Activated naive CD4-positive, alpha-beta T cell treated with anti-CD3 and anti-CD28 coated beads, Interleukin-2, amount 50 U/mL, for 72 hours (primary cell): Measurements from ENCODE around the gene MCM3AP. TPM values are rescaled to one million over a fixed set of nuclear protein-coding genes. Genes with fewer than 3 reads are reported as not detected.

Source experiments
- ATAC-seq, 2 donors: fragments of 150-1000 bp; cut with Tn5 transposase; 2 replicates each; pipeline ENCODE4 v1.10.0; 2021; ENCODE audit warnings: mild to moderate bottlenecking in 2 of 2, moderate library complexity in 2 of 2
- DNase-seq, 2 donors: peaks; one replicate each; pipeline ENCODE4 v3.0.0; 2021 to 2022; ENCODE audit warnings: low spot score in 2 of 2
- H3K27ac Mint-ChIP-seq, 2 donors: one replicate each; pipeline ENCODE4 v1.8.0; 2022; ENCODE audit warnings: mild to moderate bottlenecking in 2 of 2, mixed read lengths in 2 of 2
- H3K36me3 Mint-ChIP-seq, 2 donors: one replicate each; pipeline ENCODE4 v1.8.0; 2022; ENCODE audit warnings: mixed read lengths in 2 of 2
- H3K9me3 Mint-ChIP-seq, 2 donors: one replicate each; pipeline ENCODE4 v1.8.0; 2022; ENCODE audit warnings: mixed read lengths in 2 of 2
- total RNA-seq, 2 donors: library from RNA; stranded (reverse); gene quantifications; one replicate each; pipeline ENCODE4 v1.2.3, GENCODE V29; 2022

Gene MCM3AP
- 100 to 1,000 TPM; 105 to 119 TPM for total RNA-seq

- no peak for ATAC-seq
- no peaks in the 10 kb centered on the region for H3K9me3 Mint-ChIP-seq
- H3K27ac Mint-ChIP-seq, result peak within 1 kb of the TSS; percentile 86 to 99
- peaks cover 20 to 26% of the 10 kb centered on the region in 2 donors for H3K36me3 Mint-ChIP-seq
- no peak for DNase-seq
Measured at GRCh38 chr21:46285206-46285661, at the start of gene MCM3AP. MCM3AP (minus strand) TSS chr21:46285611; CDS start chr21:46285286, 325 bp downstream.

DNA sequence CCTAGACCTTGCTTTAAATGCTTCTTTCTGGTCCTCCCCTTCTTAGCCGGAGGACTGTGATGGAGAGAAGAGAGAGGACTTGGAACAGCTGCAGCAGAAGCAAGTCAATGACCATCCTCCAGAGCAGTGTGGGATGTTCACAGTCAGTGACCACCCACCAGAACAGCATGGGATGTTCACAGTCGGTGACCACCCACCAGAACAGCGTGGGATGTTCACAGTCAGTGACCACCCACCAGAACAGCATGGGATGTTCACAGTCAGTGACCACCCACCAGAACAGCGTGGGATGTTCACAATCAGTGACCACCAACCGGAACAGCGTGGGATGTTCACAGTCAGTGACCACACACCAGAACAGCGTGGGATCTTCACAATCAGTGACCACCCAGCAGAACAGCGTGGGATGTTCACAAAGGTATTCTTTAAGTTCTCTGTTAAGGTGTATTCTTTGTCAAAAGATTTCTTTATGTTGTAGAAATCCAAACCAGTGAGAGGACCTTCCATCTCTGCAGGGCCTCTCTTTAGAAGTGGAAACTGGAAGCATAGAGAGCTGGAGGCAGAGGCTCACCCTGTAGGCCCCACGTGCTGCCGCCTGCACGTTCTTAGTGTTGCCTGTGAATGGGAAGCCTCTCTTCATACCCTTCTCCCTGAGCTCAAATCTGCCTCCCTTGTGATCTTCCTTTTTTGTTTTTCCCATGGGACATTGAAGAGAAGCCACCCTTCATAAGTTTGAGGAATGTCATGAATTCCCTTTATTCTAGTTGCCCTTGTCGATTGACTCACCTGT is 49.1 kb upstream of the MCM3AP start:
- ATAC-seq, result no peak
- no peak for DNase-seq
- Mint-ChIP-seq H3K36me3 (peaks cover 8 to 17% of the 10 kb centered on the region in 2 donors), H3K27ac (no peak overlapping the region), H3K9me3 (no peaks in the 10 kb centered on the region)

- Mint-ChIP-seq H3K9me3 (no peaks in the 10 kb centered on the region), H3K36me3 (peaks cover 10 to 13% of the 10 kb centered on the region in 2 donors), H3K27ac (no peak overlapping the region)
- no peak for DNase-seq
- no peak for ATAC-seq
Measured at GRCh38 chr21:46329796-46330195, 44.4 kb upstream of the MCM3AP start.

DNA sequence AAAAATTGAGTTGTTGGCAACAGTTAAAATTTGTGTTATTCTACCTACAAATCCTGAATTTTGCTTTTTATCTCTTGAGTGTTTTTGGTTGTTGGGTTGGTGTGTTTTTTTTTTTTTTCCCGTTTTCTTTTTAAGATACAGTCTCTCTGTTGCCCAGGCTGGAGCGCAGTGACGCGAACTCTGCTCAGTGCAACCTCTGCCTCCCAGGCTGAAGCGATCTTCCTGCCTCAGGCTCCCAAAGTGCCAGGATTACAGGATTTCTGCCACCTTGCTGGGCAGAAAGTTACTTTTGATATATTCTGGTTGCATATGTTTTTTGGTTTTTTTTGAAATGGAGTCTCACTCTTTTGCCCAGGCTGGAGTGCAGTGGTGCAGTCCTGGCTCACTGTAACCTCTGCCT is 42.7 kb upstream of the MCM3AP start:
- DNase-seq (no peak), ATAC-seq (no peak)
- H3K27ac Mint-ChIP-seq, result no peak overlapping the region
- no peaks in the 10 kb centered on the region for H3K9me3 Mint-ChIP-seq
- peaks cover 14 to 16% of the 10 kb centered on the region in 2 donors for H3K36me3 Mint-ChIP-seq

GRCh38 chr21:46327711-46328110 is 42.3 kb upstream of the MCM3AP start:
- H3K27ac Mint-ChIP-seq, result no peak overlapping the region
- DNase-seq (no peak), ATAC-seq (no peak)
- H3K9me3 Mint-ChIP-seq, result no peaks in the 10 kb centered on the region
- peaks cover 18 to 20% of the 10 kb centered on the region in 2 donors for H3K36me3 Mint-ChIP-seq

DNA sequence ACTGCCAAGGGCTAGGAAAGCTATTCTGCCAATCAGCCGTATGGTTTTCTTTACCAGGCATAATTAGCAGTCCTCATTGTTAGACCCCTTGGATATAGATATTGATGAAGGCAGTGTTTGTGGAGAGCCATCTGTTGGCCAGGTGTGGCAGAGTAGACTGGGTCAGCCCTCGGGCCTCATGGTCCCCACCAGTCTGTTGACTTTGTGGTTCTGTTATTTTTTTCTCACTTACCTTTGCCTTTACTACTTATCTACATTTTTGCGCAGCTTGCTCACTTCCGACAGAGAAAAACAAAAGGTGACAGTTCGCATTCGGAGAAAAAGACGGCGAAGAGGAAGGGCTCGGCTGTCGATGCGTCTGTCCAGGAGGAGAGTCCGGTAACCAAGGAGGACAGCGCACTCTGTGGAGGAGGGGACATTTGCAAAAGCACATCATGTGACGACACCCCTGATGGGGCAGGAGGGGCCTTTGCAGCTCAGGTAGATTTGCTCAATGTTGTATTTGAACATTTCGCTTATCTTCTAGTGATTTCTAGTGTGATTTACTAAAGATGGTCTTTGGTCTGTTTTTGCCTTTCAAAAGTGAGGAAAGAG is 40.8 kb upstream of the MCM3AP start:
- Mint-ChIP-seq H3K36me3 (peaks cover 33 to 35% of the 10 kb centered on the region in 2 donors), H3K27ac (peak overlapping the region in 1 of 2 donors; percentile 20), H3K9me3 (no peaks in the 10 kb centered on the region)
- no peak for ATAC-seq
- no peak for DNase-seq

DNA sequence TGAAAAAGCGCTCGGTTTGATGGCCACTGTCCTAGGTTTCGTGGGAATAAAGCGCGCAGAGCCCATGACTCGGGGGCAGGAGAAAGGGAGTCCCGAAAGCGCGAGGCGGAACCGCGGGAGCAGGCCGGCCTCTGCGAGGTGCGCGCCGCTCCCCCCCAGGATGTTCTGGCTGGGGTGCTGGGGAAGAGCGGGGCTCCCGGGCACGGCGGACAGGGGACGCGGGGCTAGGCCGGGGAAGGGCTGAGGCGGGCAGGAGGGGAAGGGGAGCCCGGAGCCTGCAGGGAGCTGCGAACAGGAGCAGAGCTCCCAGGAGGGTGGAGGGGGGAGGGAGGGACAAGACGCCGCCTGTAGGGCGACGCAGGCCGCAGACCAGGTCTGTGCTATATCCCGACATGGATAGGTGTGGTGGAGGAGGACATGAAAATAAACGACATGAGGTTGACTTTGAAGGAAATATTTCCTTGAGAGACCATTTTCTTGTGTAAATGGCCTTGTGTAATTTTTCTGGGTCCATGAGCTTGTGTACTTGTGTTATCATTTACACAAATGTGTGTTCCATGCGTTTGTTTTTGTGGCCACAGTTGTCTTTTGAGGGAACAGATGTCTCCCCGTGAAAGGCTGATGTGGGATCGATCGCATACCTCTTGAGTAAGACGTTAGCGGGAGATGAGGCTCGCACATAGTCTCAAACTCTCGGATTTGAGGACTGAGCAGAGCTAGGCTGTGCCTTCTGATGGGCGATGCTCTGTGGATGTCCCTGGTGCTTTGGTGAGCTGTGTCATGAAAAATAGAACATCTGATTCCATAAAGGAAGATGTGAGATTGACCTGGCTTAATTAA is 39.9 kb upstream of the MCM3AP start:
- DNase-seq (peak; percentile 53 to 73), ATAC-seq (no peak)
- peaks cover 35 to 37% of the 10 kb centered on the region in 2 donors for H3K36me3 Mint-ChIP-seq
- no peaks in the 10 kb centered on the region for H3K9me3 Mint-ChIP-seq
- H3K27ac Mint-ChIP-seq, result peak overlapping the region; percentile 16 to 89

GRCh38 chr21:46324390-46325072 is 39.1 kb upstream of the MCM3AP start:
- peak; percentile 75 to 81 for ATAC-seq
- peaks cover 35 to 37% of the 10 kb centered on the region in 2 donors for H3K36me3 Mint-ChIP-seq
- no peaks in the 10 kb centered on the region for H3K9me3 Mint-ChIP-seq

GRCh38 chr21:46323710-46324389 is 38.4 kb upstream of the MCM3AP start, which contains the start of the genes C21orf58 and PCNT:
C21orf58 (minus strand) TSS chr21:46323870; CDS start chr21:46322738, 1,132 bp downstream.
PCNT (plus strand) TSS chr21:46324156; CDS start chr21:46324229, 73 bp downstream.
- H3K36me3 Mint-ChIP-seq, result peaks cover 35 to 37% of the 10 kb centered on the region in 2 donors
- peak; percentile 98 to 99 for DNase-seq
- ATAC-seq, result peak; percentile 87
- peak within 1 kb of the TSS; percentile 96 to 98 for H3K27ac Mint-ChIP-seq
- H3K9me3 Mint-ChIP-seq, result no peaks in the 10 kb centered on the region

More at GRCh38 chr21:46324390-46325072, 39.1 kb upstream of the MCM3AP start:
- peak; percentile 89 to 90 for DNase-seq
- peak overlapping the region in 1 of 2 donors; percentile 96 for H3K27ac Mint-ChIP-seq

DNA sequence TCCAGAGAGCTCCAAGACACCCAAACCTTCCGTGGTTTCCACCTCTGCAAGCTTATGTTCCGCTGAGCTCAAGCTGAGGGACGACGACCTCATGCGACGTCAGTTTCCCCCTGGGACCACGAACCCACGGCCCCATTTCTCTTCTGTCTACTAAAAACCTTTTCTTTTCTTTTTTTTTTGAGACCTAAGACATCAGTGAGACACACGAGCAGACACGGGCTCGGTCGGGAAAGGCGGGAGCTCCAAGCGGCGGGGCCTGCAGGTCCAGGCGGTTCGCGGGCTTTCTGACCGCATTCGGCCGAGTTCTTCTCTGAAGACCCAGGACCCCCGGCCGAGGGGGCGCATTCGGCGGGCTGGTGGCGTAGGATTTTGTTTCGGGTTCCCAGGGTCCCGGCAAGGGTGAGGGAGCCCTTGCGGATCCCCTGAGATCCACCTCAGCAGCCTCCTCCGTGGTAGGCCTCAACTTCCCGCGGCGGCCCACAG is 37.9 kb upstream of the MCM3AP start:
- ATAC-seq, result no peak
- peaks cover 35 to 37% of the 10 kb centered on the region in 2 donors for H3K36me3 Mint-ChIP-seq

DNA sequence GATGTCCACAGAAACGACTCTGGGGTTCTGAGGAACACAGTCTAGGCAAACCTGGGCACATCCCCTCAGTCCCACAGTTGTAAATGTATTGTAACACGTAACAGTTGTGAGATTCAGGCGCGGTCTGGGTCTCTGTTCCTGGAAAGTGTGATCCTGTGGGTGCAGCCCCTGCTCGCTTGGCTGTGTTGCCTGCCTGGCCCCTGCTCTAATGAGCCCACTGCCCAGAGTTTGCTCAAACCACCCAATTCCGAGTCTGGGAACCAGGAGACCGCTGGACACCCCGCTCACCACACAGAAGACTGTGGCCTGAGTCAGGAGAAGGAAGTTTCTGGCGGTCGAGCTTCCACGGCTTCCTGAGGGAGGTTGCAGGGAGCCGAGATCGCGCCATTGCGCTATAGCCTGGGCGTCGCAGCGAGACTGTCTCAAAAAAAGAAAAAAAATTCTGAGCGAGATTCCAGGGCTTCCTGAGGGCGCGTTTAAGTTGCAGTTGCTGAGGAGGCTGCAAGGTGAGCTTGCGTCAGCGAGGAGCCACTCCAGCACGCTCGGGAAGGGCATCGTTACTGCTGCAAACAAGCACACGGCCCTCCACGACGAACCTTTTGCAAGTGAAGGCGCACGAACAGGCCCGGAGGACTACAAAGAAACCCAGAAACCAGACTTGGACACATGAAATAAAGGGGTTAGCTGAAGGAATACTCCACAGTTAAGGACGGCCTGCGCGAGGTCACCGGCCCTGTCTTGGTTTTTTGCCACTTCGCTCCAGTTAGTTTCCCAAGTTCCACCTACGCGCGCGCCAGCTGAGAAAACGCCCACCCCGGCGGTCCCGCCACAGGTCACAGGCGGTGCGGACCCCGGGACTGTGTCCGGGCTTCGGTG is 37.2 kb upstream of the MCM3AP start:
- no peak for ATAC-seq
- H3K36me3 Mint-ChIP-seq, result peaks cover 34 to 36% of the 10 kb centered on the region in 2 donors
- no peaks in the 10 kb centered on the region for H3K9me3 Mint-ChIP-seq
- peak overlapping the region; percentile 96 to 97 for H3K27ac Mint-ChIP-seq
- peak; percentile 34 to 62 for DNase-seq

More for the DNA sequence above, 37.9 kb upstream of the MCM3AP start:
- H3K27ac Mint-ChIP-seq, result peak overlapping the region; percentile 96 to 97
- DNase-seq, result no peak
- no peaks in the 10 kb centered on the region for H3K9me3 Mint-ChIP-seq

GRCh38 chr21:46320331-46320801 is 35.0 kb upstream of the MCM3AP start:
- Mint-ChIP-seq H3K9me3 (no peaks in the 10 kb centered on the region), H3K36me3 (peaks cover 24 to 25% of the 10 kb centered on the region in 2 donors), H3K27ac (no peak overlapping the region)
- DNase-seq, result no peak
- no peak for ATAC-seq

- Mint-ChIP-seq H3K27ac (no peak overlapping the region), H3K9me3 (no peaks in the 10 kb centered on the region), H3K36me3 (peaks cover 24 to 25% of the 10 kb centered on the region in 2 donors)
- DNase-seq, result no peak
- ATAC-seq, result no peak
Measured at GRCh38 chr21:46319186-46319585, 33.8 kb upstream of the MCM3AP start.

DNA sequence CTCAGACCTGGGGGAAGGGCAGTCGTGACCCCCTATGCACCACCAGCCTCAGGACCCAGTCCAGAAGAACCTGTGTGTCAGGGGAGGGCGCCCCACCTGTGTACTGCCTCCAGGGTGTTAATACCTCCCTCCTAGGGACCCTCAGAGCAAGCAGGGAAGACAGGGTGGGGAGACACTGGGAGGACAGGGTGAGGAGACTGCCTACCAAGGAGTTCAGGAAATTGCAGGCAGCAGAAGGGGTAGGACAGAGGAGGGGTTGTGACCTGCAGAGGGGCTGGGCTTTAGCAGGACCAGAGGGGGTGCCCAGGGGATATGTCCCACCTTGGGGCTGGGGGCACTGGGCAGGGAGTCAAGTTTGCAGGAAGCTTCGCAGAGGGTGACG is 33.0 kb upstream of the MCM3AP start:
- H3K27ac Mint-ChIP-seq, result peak overlapping the region in 1 of 2 donors; percentile 50
- peaks cover 24% of the 10 kb centered on the region in 2 donors for H3K36me3 Mint-ChIP-seq

More for the DNA sequence above, 33.0 kb upstream of the MCM3AP start:
- DNase-seq, result no peak
- ATAC-seq, result no peak
- no peaks in the 10 kb centered on the region for H3K9me3 Mint-ChIP-seq
